Rectal smooth muscle tissue (tissue), 1 donor: ENCODE results near the gene JAM2.

Source experiments
- H3K27ac ChIP-seq: one replicate; pipeline ENCODE4 v1.7.0; 2013; ENCODE audit warnings: low read depth, low read length, inconsistent platforms
- H3K27me3 ChIP-seq: one replicate; pipeline ENCODE4 v1.7.0; 2013; ENCODE audit warnings: low read length; ENCODE audit not compliant: control insufficient read depth, insufficient read depth
- H3K36me3 ChIP-seq: one replicate; pipeline ENCODE4 v1.7.0; 2013; ENCODE audit warnings: low read length; ENCODE audit not compliant: control insufficient read depth, insufficient read depth
- H3K4me1 ChIP-seq: one replicate; pipeline ENCODE4 v1.7.0; 2013; ENCODE audit warnings: low read length; ENCODE audit not compliant: control insufficient read depth, insufficient read depth
- H3K4me3 ChIP-seq: one replicate; pipeline ENCODE4 v1.7.0; 2013; ENCODE audit warnings: low read length
- H3K9ac ChIP-seq: one replicate; pipeline ENCODE4 v1.7.0; 2013; ENCODE audit warnings: low read length

Gene JAM2

GRCh38 chr21:25764065-25764464 lies 125.0 kb downstream of the JAM2 start:
- no peak overlapping the region for H3K4me3 ChIP-seq
- peaks cover 22% of the 10 kb centered on the region for H3K36me3 ChIP-seq
- no peaks in the 10 kb centered on the region for H3K27me3 ChIP-seq
- no peak overlapping the region for H3K9ac ChIP-seq
- no peak overlapping the region for H3K27ac ChIP-seq
- H3K4me1 ChIP-seq, result no peaks in the 10 kb centered on the region
